Panc1 (cell line): ENCODE results near the gene DHX34. TPM values are rescaled to one million over a fixed set of nuclear protein-coding genes. Genes with fewer than 3 reads are reported as not detected.

Experiments used
- ATAC-seq: fragments of 200-7000 bp; cut with Tn5 transposase; 2 replicates; pipeline ENCODE4 v1.9.1; 2020; ENCODE audit warnings: mild to moderate bottlenecking, moderate library complexity
- BruUV-seq: library from RNA; stranded (reverse); fragments of 400-500 nt; replicated peaks from 2 replicates; lab custom pipeline; 2021; lab: Mats Ljungman, UMichigan
- CTCF ChIA-PET: fragments of 300-600 bp; sonication (Branson Sonifier 250); formaldehyde crosslinking; loops from one replicate; lab custom pipeline; 2022; ENCODE audit warnings: antibody characterized with exemption; lab: Charles Lee
- POLR2A ChIA-PET: fragments of 300-600 bp; sonication (Branson Sonifier 250); formaldehyde crosslinking; loops from one replicate; lab custom pipeline; 2022; ENCODE audit warnings: antibody characterized with exemption; lab: Charles Lee
- DNase-seq: peaks from one replicate; pipeline ENCODE4 v3.0.0-alpha.2; 2010; ENCODE audit warnings: low read depth, low spot score
- H3K27ac ChIP-seq: 2 replicates; pipeline ENCODE4 v1.5.1; 2011; ENCODE audit warnings: mild to moderate bottlenecking, low read length, inconsistent platforms
- H3K27me3 ChIP-seq: fragments of 200-500 bp; sonication (Bioruptor generic); 2 replicates; pipeline ENCODE4 v1.6.0; 2014; ENCODE audit warnings: low read length, inconsistent platforms; ENCODE audit not compliant: control insufficient read depth, insufficient read depth
- H3K36me3 ChIP-seq: fragments of 200-500 bp; sonication (Bioruptor generic); 2 replicates; pipeline ENCODE4 v1.5.1; 2014; ENCODE audit warnings: inconsistent platforms, mild to moderate bottlenecking, low read length, moderate library complexity; ENCODE audit not compliant: control insufficient read depth, insufficient read depth
- H3K4me1 ChIP-seq: 2 replicates; pipeline ENCODE4 v1.5.1; 2011; ENCODE audit warnings: inconsistent platforms, mild to moderate bottlenecking, low read length, moderate library complexity; ENCODE audit not compliant: control insufficient read depth, insufficient read depth
- H3K4me3 ChIP-seq, 2 experiments: 2 replicates each; pipeline ENCODE4 v1.5.1; 2011 to 2012; ENCODE audit warnings: low read depth in 2 of 2, low read length in 2 of 2, mild to moderate bottlenecking in 2 of 2, inconsistent platforms in 1 of 2, moderate library complexity in 1 of 2
- H3K9me3 ChIP-seq: fragments of 200-500 bp; sonication (Bioruptor generic); 2 replicates; pipeline ENCODE4 v1.5.1; 2014; ENCODE audit warnings: low read depth, mild to moderate bottlenecking, inconsistent platforms, low read length, moderate library complexity; ENCODE audit not compliant: control insufficient read depth, insufficient read depth
- POLR2AphosphoS5 ChIP-seq: IDR thresholded peaks from 2 replicates; pipeline ENCODE4 v1.6.1; 2012; ENCODE audit warnings: mild to moderate bottlenecking, low read depth, low read length, moderate library complexity
- SIN3A ChIP-seq: IDR thresholded peaks from 2 replicates; pipeline ENCODE4 v1.6.1; 2012; ENCODE audit warnings: low read depth, mild to moderate bottlenecking, low read length, moderate library complexity, borderline replicate concordance; ENCODE audit not compliant: insufficient read depth
- TCF7L2 ChIP-seq: IDR thresholded peaks from 2 replicates; pipeline ENCODE4 v1.6.1; 2011; ENCODE audit warnings: mild to moderate bottlenecking, low read depth, low read length, inconsistent platforms
- in situ Hi-C: cut with HindIII; loops from 2 replicates; pipeline ENCODE4 v1.10.0; 2016; ENCODE audit warnings: low sequenced_read_pairs, low pct_unique_long_range_greater_than_20kb
- intact Hi-C: fragments of 100-400 bp; cut with micrococcal nuclease; formaldehyde crosslinking; loops from one replicate; pipeline ENCODE4 v1.10.0; 2022; ENCODE audit not compliant: unreplicated experiment
- total RNA-seq: library from RNA; stranded (reverse); gene quantifications from one replicate; pipeline ENCODE4 v1.2.1, GENCODE V29; 2021; ENCODE audit not compliant: unreplicated experiment
- TF ChIP-seq, protein P1 (sequence below): fragments of 450-650 bp; IDR thresholded peaks from 2 replicates; pipeline ENCODE4 v1.5.1; 2017; ENCODE audit warnings: mild to moderate bottlenecking
- TF ChIP-seq, protein P2 (sequence below), 2 experiments: IDR thresholded peaks; 2 replicates each; pipeline ENCODE4 v1.6.1; 2011 to 2012; ENCODE audit warnings: low read depth in 2 of 2, control low read depth in 1 of 2, low read length in 1 of 2, mild to moderate bottlenecking in 1 of 2, moderate library complexity in 1 of 2; ENCODE audit not compliant: insufficient read depth in 1 of 2

The DHX34 gene
- total RNA-seq, 1 experiment from 2014 or later: 29.2 TPM

DNA sequence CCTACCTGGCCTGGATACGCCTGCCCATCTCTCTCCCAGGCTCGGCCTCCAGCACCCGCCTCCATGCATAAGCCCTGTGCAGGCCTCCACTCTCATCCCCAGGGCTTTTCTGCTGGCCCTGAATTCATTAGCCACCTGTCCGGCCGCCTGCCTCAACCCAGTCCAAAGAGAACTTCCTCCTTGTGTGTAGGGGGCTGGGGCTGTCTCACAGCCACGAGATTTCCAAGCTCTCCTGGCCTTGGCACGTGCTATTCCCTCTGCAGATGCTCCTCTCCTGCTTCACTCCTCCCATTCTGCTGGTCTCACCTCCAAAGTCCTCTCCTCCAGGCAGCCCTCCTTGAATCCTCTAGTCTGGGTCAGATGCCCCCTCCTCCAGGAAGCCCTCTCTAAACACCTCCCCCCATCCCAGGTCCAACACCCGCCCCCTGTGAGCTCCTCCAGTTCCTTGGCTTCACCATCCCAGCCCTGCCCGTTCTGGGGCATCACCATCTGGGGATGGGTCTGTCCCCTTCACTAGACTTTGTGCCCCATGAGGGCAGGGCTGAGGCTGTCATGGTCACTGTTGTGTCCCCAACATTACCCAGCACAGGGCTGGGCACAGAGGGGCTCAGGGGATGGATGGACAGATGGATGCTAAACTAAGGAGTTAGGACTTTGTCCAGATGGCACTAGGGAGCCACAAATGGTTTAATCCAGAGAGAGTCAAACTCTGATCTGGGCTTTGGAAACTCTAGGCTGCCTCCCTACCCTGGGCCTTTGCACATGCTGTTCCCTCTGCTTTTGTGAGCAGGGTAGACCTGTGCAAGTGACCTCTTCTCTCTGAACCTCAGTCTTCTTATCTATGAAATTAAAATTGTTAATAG lies 55.5 kb downstream of the DHX34 start (continued):
- TF ChIP-seq, protein P1, sequence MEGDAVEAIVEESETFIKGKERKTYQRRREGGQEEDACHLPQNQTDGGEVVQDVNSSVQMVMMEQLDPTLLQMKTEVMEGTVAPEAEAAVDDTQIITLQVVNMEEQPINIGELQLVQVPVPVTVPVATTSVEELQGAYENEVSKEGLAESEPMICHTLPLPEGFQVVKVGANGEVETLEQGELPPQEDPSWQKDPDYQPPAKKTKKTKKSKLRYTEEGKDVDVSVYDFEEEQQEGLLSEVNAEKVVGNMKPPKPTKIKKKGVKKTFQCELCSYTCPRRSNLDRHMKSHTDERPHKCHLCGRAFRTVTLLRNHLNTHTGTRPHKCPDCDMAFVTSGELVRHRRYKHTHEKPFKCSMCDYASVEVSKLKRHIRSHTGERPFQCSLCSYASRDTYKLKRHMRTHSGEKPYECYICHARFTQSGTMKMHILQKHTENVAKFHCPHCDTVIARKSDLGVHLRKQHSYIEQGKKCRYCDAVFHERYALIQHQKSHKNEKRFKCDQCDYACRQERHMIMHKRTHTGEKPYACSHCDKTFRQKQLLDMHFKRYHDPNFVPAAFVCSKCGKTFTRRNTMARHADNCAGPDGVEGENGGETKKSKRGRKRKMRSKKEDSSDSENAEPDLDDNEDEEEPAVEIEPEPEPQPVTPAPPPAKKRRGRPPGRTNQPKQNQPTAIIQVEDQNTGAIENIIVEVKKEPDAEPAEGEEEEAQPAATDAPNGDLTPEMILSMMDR: no peak

DNA sequence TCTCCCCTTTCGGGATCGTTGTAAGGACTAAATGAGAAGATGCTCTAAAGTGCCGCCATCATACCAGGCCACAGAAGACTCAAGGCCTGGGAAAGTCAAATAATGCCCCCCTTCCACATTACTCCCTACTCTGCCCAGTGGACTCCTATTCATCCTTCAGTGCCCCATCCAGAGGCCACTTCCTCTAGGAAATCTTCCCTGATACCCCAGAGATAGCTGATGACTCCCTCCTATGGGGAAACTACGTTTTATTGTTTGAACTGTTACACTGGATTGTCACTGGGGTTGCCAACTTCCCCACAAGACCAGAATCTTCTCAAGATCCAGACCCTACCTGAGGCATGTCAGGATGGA lies 56.1 kb downstream of the DHX34 start:
- no peak overlapping the region for H3K4me3 ChIP-seq
- ATAC-seq (no peak), DNase-seq (no peak)
- no peaks in the 10 kb centered on the region for H3K4me1 ChIP-seq
- in situ Hi-C loops: no loop called here
- no TSS peak for BruUV-seq
- H3K9me3 ChIP-seq: no peaks in the 10 kb centered on the region
- POLR2A ChIA-PET: no interaction called here
- H3K27me3 ChIP-seq: no peaks in the 10 kb centered on the region
- TF ChIP-seq, protein P2, sequence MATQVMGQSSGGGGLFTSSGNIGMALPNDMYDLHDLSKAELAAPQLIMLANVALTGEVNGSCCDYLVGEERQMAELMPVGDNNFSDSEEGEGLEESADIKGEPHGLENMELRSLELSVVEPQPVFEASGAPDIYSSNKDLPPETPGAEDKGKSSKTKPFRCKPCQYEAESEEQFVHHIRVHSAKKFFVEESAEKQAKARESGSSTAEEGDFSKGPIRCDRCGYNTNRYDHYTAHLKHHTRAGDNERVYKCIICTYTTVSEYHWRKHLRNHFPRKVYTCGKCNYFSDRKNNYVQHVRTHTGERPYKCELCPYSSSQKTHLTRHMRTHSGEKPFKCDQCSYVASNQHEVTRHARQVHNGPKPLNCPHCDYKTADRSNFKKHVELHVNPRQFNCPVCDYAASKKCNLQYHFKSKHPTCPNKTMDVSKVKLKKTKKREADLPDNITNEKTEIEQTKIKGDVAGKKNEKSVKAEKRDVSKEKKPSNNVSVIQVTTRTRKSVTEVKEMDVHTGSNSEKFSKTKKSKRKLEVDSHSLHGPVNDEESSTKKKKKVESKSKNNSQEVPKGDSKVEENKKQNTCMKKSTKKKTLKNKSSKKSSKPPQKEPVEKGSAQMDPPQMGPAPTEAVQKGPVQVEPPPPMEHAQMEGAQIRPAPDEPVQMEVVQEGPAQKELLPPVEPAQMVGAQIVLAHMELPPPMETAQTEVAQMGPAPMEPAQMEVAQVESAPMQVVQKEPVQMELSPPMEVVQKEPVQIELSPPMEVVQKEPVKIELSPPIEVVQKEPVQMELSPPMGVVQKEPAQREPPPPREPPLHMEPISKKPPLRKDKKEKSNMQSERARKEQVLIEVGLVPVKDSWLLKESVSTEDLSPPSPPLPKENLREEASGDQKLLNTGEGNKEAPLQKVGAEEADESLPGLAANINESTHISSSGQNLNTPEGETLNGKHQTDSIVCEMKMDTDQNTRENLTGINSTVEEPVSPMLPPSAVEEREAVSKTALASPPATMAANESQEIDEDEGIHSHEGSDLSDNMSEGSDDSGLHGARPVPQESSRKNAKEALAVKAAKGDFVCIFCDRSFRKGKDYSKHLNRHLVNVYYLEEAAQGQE (IDR thresholded peaks at IDR 0.05; ENCODE audit: insufficient read depth in 1 of 2, low read depth in 2 of 2, low read length in 1 of 2): no peak
- no peak for TF ChIP-seq TCF7L2
- no peak for TF ChIP-seq POLR2AphosphoS5
- TF ChIP-seq, protein P1: no peak
- no peak for TF ChIP-seq SIN3A
- intact Hi-C loops: no loop called here
- CTCF ChIA-PET: no interaction called here
- H3K27ac ChIP-seq: no peak overlapping the region
- no peaks in the 10 kb centered on the region for H3K36me3 ChIP-seq

DNA sequence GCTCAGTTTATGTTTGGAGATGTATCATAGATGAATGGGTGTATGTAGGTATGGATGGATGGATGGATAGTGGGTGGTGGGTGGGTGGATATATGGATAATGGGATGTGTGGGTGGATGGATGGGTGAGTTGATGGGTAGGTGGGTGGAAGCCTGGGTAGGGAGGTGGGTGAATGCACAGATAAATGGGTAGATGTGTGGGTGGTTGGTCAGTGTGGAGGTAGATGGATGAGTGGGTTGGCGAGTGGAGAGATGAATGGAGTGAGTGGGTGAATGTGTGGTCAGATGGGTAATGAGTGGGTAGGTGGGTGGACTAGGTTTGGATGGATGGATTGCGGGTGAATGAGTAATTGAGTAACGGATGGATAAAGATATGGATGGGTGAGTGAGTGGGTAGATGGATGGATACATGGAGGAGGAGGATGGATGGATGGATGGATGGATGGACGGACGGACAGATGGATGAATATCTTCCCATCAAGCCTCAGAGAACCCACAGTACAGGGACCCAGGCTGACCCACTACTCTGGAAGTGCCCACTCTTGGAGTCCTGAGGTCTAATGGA lies 56.8 kb downstream of the DHX34 start:
- ChIA-PET CTCF (no interaction called here), POLR2A (no interaction called here)
- no peaks in the 10 kb centered on the region for H3K27me3 ChIP-seq
- in situ Hi-C loops (no loop called here), intact Hi-C loops (no loop called here)
- BruUV-seq: no TSS peak
- H3K9me3 ChIP-seq: no peaks in the 10 kb centered on the region
- H3K27ac ChIP-seq: no peak overlapping the region
- TF ChIP-seq POLR2AphosphoS5 (no peak), TCF7L2 (no peak), SIN3A (no peak)
- DNase-seq (no peak), ATAC-seq (no peak)
- no peaks in the 10 kb centered on the region for H3K4me1 ChIP-seq
- H3K4me3 ChIP-seq: no peak overlapping the region
- no peaks in the 10 kb centered on the region for H3K36me3 ChIP-seq
